ENCODE measurements around the gene SH3TC1.

Gene SH3TC1

DNA sequence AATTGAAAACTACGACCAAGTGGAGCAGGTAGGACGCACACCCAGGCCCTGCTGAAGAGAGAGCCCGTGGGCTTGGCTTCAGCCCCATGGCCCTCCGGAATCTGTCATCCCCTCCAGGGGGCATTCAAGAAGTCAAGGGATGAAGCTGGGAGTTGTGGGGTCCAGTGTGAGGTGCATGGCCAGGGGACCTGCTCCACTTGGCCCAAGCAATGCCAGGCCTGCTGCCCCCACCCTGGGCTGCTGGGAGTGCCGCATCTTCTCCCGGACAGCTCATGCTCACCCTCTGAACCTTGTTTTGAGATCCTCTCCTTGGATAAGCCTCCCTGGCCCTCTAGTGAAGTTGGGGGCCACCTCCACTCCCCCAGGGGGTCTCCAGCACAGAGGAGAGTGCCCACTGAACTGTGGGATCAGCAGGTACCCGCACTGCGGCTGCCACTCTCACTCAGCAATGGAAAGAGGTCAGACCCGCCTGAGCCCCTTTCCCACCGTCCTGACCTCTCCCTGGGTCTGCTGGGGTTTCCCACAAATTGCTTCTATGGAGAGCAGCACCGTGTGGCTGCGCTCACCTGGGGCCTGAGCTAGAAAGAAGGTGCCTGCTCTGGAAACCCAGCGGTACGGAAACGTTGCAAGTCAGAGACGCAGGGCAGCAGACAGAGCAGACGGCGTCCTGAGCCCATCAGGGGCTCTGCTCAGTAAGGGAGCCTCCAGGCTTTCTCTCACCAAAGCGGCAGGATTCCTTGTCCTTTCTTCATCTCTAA lies 35.5 kb upstream of the SH3TC1 start:
- no peak for DNase-seq (ENCODE audit: low read depth, low spot score)

DNA sequence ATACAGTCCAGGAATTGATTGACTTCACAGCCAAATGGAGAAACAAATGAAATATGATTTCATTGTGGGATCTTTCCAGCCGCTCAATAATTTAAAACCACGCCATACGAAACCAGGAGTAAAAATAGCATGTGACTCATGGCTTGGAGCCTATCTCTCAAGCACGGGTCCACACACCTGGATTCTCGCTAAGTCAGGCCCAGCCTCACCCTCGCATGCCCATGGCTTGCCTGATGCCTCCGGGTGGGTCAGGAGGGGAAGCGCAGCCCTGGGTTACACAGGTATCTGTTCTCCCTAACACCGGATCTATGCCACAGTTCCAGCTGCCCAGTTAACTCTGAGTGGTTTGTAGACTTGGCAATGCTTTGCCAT lies 34.9 kb upstream of the SH3TC1 start:
- no peak for DNase-seq (ENCODE audit: low read depth, low spot score)

- DNase-seq (ENCODE audit: low read depth, low spot score) = no peak
Observed at GRCh38 chr4:8164687-8165086, 34.4 kb upstream of the SH3TC1 start.

- DNase-seq (ENCODE audit: low read depth, low spot score) = no peak
Observed at GRCh38 chr4:8165374-8165896, 33.7 kb upstream of the SH3TC1 start.

- DNase-seq (ENCODE audit: low read depth, low spot score) = no peak
Observed at GRCh38 chr4:8167291-8167690, 31.8 kb upstream of the SH3TC1 start.

GRCh38 chr4:8167815-8168214 lies 31.3 kb upstream of the SH3TC1 start:
- no peak for DNase-seq (ENCODE audit: low read depth, low spot score)

DNA sequence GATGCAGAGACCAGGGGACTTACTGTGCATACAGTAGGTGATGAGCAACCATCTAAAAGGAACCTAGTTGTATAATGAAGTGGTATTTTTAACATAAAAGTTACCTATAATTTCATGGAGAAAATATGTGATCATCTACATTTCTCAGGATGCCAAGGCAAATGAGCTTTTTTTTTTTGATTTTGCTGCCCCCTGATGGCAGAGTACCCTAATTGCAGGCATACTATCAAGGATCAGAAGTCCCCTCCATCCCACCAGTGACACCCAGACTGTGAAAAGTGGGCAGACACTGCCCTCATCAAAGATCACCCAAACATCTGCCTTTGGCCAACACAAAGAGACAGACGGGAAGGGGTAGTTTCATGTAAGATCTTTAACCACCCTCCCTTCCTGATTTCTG lies 30.9 kb upstream of the SH3TC1 start:
- no peak for DNase-seq (ENCODE audit: low read depth, low spot score)

DNA sequence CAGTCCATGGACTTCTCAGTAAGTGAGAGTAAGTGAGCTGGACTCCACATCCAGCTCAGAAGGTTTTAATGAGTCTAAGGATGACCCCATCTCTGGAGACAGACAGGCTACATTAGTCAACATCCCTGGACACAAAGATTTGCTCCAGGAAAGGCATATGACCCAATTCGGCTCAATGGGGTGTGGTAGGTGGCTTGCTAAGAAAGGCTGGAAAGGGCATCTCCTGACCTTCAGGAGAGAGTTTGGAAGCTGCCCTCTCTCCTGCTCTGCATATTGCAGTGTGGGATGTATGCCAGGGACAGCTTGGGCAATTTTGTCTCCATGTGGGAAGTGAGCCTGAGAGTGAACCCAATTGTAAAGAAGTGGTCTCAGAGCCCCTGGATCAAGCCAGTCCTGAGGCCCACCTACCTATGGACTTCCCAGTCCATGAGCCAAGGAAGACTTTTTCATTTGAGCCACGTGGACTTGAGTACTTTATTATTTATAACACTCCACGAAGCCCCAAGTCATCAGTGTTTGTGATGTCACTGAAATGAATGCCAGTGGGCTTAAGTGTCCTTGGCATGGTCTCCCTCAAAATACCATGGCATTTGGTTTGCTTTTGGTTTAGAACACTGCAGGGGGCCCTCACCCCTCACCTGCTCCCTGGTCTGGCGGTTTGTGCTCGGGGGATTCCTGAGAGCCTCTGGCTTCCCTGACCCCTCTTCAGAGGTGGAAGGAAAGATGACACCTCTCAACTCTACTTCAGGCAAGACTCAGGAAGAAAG lies 30.1 kb upstream of the SH3TC1 start:
- no peak for DNase-seq (ENCODE audit: low read depth, low spot score)

- DNase-seq (ENCODE audit: low read depth, low spot score) = no peak
Observed at GRCh38 chr4:8169763-8170162, 29.3 kb upstream of the SH3TC1 start.

- DNase-seq (ENCODE audit: low read depth, low spot score) = no peak
Observed at GRCh38 chr4:8170341-8170740, 28.7 kb upstream of the SH3TC1 start.

DNA sequence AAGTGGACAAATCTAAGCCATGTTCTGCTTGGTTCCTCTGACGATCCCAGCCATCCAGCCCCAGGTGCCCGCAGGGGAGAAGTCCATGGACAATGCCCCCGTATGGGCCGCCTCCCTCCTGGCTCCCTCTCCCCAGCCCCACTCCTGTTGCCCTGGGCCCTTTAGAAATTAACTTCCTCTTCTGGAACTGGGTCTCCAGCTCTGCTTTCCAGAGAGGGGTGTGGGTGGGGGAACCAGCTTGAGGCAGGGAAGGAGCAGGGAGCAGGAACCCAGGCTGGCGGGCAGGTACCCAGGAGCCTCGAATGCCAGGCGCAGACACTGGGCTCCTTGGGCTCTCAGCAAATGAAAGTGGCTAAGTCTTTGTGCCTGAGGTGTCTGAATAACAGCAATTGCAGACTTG lies 27.8 kb upstream of the SH3TC1 start:
- DNase-seq (ENCODE audit: low read depth, low spot score) = no peak

- no peak for DNase-seq (ENCODE audit: low read depth, low spot score)
Observed at GRCh38 chr4:8171984-8172924, 26.8 kb upstream of the SH3TC1 start.

- DNase-seq (ENCODE audit: low read depth, low spot score) = no peak
Observed at GRCh38 chr4:8173492-8174242, 25.4 kb upstream of the SH3TC1 start.

- DNase-seq (ENCODE audit: low read depth, low spot score) = no peak
Observed at GRCh38 chr4:8174970-8175369, 24.1 kb upstream of the SH3TC1 start.

DNA sequence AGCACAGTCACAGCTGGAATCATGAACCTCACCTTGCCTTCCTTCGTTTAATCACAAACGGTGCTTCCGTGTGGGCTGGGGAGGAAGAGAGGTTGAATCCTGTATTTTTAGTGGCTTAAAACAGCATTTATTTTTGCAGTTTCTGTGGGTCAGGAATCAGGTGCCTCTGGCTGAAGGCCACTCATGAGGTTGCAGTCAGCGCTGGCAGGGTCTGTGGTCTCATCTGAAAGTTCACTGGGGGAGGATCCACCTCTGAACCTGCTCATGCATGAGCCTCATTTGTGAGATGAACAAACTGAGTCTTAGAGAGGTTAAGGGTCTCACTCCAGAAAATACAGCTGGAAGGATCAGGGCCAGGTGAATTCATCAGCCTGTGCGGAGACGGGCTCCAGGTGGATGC lies 23.4 kb upstream of the SH3TC1 start:
- no peak for DNase-seq (ENCODE audit: low read depth, low spot score)

DNA sequence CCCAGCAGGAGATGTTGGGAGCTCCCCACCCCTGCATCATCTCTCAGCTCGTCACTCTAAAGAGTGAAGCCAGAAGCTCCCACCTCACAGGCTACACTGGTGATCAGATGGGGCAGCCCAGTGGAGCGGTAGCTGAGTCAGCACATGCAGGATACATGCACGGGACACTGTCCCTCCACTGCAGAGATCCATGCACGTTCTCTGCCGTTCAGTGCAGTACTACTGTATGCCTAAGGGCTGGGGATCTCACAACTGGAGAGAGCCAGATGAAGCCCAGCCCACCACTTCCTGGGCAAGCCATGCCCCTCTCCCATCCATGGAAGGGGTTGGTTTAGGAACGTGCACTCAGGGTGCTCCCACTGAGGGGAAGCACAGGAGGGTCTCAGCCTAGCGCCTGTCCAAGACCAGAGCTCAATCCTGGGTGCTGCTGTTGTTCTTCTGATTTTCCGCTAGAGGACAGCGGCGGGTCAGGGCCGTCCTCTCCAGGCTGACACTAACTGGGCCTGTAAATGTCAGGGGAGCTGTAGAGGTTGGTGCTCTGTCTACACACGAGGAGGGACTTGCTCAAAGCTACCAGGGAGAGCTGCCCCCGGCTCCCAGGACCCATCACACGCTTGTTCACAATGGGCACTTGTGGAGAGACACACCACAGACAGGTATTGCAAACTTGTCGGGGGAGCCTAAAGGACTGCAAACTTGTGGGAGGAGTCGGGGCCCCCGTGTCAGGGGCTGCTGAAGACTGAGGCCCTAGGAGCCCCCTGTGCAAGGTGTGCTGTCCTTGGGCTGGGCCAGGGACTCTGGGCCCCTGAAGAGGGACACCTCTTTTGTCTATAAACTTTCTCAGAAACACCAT lies 22.3 kb upstream of the SH3TC1 start:
- DNase-seq (ENCODE audit: low read depth, low spot score) = no peak

- DNase-seq (ENCODE audit: low read depth, low spot score) = no peak
Observed at GRCh38 chr4:8177552-8177951, 21.5 kb upstream of the SH3TC1 start.

- DNase-seq (ENCODE audit: low read depth, low spot score) = no peak
Observed at GRCh38 chr4:8177956-8178355, 21.1 kb upstream of the SH3TC1 start.

GRCh38 chr4:8179074-8179473 lies 20.0 kb upstream of the SH3TC1 start:
- DNase-seq (ENCODE audit: low read depth, low spot score) = no peak

DNA sequence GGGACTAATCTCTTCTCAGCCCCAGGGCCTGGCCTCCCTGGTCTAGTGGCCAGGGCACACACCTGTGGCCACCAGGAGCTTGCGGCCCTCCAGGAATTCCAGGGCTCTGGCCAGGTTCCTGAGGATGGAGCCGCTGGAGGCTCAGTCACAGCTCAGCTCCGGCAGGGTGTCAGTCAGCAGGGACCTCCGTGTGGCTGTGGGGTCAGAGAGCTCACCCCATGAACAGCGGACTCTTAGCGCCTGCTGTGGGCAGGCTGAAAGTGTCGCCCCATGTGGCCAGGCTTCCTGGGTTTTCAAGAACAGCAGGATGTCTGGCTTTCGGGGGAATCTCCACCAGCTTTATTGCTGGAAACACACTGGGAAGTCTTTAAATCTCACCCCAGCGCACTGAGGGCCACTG lies 19.3 kb upstream of the SH3TC1 start:
- DNase-seq (ENCODE audit: low read depth, low spot score) = no peak
